Raji (cell line): Measurements from ENCODE around the gene ABHD10.

Experiments used
- POLR2A ChIP-seq: IDR thresholded peaks from 2 replicates; pipeline ENCODE4 v1.6.1; 2011; ENCODE audit warnings: low read depth, low read length, control low read depth; ENCODE audit not compliant: insufficient read depth

Gene ABHD10

GRCh38 chr3:112002096-112002971 is 23.5 kb downstream of the ABHD10 start:
- no peak for TF ChIP-seq POLR2A

DNA sequence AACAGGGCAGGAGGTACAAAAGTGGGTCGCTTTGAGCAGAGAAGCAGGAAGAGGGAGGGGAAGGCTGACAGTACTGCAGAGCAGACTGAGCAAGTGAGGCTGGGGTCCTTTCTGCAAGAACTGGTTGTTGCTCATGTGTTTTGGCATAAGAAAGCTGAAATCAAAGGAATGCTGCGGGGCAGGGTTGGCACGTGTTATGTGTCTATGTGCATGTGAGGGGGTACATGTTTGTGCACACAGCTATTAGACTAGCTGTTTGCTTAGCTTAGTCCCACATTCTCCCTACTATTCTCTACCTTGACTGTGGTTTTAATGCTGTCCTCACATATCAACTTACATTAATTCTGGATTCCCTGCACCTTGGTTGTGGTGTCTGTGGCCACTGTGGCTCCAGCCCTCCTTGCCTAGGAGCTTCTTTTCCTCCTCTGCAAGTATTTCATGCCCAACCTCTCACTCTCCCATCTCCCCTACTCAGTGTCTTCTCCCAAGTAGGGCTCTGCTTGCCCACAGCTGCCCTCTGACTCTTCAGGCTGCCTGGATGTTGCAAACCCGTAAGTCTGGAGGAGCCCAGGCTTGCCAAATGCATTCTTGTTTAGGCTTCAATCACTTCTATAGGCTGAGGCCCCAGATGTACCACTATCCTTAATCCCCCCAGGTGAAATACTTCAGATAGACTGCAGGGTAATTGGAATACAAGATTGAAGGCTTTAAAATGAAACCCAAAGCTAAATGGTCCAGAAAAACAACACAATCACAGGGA is 24.7 kb downstream of the ABHD10 start:
- no peak for TF ChIP-seq POLR2A

GRCh38 chr3:112004187-112004586 is 25.4 kb downstream of the ABHD10 start:
- TF ChIP-seq POLR2A = no peak

GRCh38 chr3:112004669-112005068 is 25.8 kb downstream of the ABHD10 start:
- TF ChIP-seq POLR2A = no peak

- TF ChIP-seq POLR2A = no peak
Observed at GRCh38 chr3:112005091-112005672, 26.4 kb downstream of the ABHD10 start.

DNA sequence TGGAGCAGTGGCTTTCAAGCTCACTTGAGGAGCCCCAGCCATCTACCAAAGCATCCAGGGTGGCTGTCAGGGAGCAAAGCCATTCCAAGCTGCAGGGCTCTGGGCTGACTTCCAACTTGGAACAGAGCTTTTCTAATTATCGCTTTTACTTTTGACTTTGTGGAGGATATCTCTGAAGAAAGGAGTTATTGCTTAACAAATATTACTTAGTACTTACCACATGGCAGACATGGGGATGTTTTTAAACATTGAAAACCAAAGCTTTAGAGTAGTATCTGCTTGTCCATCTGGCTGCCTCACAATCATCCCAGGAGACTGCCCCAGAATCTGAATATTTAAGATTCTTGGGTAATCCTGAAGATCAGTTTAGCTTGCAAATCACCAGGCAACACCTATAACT is 28.8 kb downstream of the ABHD10 start:
- no peak for TF ChIP-seq POLR2A

GRCh38 chr3:112009670-112010069 is 30.8 kb downstream of the ABHD10 start:
- no peak for TF ChIP-seq POLR2A

DNA sequence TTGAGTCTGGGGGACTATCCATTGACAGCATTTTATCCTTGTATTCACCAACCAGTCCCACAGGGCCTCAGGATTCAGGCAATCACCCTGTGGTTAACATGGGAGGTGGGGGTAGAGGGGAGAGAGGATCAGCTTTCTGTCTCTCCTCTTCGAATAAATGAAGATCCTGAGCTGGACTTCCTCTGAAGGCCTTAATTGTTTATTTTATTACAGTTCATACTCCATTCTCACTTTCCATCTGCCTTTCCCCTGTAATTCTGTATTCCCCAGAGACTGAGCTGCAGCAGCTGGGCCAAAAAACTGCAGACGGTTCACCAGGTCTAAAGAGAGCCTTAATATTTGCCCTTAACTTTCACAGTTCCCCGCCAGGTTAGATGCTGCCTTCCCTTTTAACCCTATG is 31.8 kb downstream of the ABHD10 start:
- no peak for TF ChIP-seq POLR2A

DNA sequence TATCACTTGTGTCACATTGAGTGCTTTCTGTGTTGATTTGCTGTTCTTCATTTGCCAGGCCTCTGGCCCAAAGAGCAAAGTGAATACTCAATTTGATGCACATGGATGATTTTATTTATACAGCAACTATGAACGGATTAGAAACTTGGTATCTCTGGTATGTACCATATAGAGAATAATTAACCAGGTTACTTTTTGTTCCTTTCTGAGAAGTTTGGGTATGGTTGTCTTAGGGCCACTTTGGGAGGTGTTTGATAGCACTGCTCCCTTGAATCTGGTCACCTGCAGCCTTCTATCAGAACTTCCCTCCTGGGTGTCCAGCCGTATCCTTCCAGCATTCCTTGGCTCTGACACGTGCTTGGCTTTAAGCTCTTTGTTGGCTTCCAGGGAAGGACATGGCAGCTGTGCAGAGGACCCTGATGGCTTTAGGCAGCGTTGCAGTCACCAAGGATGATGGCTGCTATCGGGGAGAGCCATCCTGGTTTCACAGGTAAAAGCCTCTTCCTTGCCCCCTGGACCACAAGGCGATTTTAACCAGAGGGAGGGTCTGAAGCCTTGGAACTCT is 32.6 kb downstream of the ABHD10 start:
- no peak for TF ChIP-seq POLR2A

DNA sequence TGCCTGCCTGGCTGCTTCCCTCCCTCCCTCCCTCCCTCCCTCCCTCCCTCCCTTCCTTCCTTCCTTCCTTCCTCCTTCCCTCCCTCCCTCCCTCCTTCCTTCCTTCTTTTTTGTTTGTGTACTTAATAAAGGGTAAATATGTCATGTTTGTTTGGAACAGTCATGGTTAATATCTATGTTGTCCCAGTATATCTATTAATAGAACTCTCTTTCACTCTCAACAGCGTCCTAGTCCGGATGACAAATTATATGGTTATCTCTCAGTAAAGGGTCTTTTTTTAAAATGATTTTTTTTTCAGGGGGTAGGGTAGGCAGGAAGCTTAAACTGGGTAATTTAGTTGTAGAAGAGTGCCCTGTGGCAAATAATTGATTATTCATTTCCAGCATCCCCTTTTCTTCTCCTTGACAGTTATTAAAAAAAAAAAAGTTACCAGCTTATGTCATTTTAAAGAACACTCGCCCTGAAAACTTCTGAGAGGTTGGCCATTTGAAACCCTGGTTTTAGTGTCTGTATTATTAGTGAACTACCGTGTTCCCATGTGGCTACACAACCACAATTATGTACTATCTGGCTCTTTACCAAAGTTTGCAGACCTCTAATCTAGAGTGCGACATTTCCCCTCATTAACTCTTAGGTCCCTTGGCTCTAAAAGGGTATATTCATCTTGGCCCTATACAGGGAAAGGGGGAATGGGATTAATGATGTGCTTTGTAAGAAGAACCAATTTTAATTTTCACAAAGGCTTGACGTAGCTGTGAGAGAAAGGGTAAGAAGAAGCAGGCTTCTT is 33.6 kb downstream of the ABHD10 start:
- no peak for TF ChIP-seq POLR2A

DNA sequence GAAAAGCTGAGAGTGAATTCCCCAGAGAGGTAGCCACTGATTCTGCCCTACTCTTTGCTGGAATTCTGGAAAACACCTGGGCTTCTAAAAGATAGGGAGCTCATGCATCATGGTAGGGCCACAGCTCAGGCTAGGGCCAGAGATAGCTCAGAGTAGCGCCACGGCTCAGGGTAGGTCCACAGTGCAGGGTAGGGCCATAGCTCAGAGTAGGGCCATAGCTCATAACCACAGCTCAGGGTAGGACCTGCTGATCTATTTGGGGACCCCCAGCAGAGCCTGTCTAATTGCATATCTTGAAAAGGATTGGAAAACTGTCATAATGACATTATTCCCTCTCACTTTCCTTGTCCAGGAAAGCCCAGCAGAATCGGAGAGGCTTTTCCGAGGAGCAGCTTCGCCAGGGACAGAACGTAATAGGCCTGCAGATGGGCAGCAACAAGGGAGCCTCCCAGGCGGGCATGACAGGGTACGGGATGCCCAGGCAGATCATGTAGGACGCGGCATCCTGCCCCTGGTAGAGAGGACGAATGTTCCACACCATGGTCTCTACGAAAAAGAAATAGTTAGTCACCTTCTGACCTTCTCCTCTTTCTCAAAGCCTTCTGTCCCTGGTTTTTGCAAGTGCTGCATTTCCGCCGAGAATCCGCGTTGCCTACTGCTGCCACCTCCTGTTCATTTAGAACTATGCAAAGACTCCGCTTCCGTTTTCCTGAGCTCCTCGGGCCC is 34.4 kb downstream of the ABHD10 start:
- no peak for TF ChIP-seq POLR2A

GRCh38 chr3:112013784-112014143 is 34.9 kb downstream of the ABHD10 start:
- TF ChIP-seq POLR2A = no peak

DNA sequence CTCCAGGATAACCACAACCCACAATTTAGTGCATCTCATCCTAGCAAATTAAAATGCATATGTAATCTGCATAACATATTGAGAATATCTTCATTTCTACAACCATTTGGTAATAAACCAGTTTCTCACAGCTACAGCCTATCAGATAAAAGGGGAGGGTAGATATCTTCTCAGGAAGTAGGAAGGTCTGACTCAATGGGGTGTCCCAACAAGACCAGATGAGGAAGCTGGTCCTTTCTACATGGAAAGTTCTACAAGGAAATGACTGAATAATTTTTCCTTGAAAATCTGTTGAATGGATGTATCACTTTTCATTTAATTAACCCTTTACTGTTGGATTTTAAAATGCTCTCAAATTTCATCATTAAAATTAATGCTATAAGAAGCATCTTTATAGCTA is 38.3 kb downstream of the ABHD10 start:
- TF ChIP-seq POLR2A = no peak

- no peak for TF ChIP-seq POLR2A
Observed at GRCh38 chr3:112018712-112019111, 39.9 kb downstream of the ABHD10 start.
